Neural progenitor cell (in vitro differentiated cells): ENCODE data around the gene GMDS.

Source experiments
- CTCF ChIP-seq: fragments of 200-600 bp; sonication (generic); IDR thresholded peaks from 2 replicates; pipeline ENCODE4 v1.5.1; 2017; ENCODE audit warnings: antibody characterized with exemption, mild to moderate bottlenecking
- EZH2 ChIP-seq: fragments of 200-600 bp; sonication (generic); IDR thresholded peaks from 2 replicates; pipeline ENCODE4 v1.6.1; 2017; ENCODE audit warnings: antibody characterized with exemption, mild to moderate bottlenecking, moderate library complexity

- TF ChIP-seq CTCF = no peak
- no peak for TF ChIP-seq EZH2
These were observed 226.4 kb downstream of the GMDS start for GRCh38 chr6:2019051-2019450.
